Transverse colon (tissue), 3 donors: Measurements from ENCODE around the gene SMG7.

ENCODE experiments used
- POLR2A ChIP-seq: fragments of 450-650 bp; IDR thresholded peaks from one replicate; pipeline ENCODE4 v1.6.1; 2016; ENCODE audit warnings: antibody characterized with exemption, mild to moderate bottlenecking, moderate library complexity
- TF ChIP-seq, protein P1 (sequence below), 5 experiments: fragments of 200-600 bp in 3 of 5; fragments of 450-650 bp in 2 of 5; sonication (generic) in 3 of 5; IDR thresholded peaks; 1 replicate in 2 of 5; 2 replicates in 3 of 5; pipeline ENCODE4 v1.5.1; 2016 to 2017; ENCODE audit warnings: antibody characterized with exemption in 5 of 5, inconsistent platforms in 3 of 5, mild to moderate bottlenecking in 2 of 5, moderate library complexity in 1 of 5

DNA sequence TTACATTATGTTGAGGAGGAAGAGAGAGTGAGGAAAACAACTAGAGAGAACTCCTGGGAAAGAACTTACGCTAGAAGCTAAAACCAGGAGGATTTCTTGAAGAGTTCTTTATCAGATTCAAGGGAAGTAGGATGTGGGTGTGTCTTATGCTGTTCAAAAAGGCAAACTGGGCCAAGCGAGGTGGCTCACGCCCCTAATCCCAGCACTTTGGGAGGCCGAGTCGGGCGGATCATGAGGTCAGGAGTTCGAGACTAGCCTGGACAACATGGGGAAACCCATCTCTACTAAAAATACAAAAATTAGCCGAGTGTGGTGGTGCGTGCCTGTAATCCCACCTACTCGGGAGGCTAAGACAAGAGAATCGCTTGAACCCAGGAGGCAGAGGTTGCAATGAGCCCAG lies 23.1 kb downstream of the SMG7 start:
- TF ChIP-seq, protein P1, sequence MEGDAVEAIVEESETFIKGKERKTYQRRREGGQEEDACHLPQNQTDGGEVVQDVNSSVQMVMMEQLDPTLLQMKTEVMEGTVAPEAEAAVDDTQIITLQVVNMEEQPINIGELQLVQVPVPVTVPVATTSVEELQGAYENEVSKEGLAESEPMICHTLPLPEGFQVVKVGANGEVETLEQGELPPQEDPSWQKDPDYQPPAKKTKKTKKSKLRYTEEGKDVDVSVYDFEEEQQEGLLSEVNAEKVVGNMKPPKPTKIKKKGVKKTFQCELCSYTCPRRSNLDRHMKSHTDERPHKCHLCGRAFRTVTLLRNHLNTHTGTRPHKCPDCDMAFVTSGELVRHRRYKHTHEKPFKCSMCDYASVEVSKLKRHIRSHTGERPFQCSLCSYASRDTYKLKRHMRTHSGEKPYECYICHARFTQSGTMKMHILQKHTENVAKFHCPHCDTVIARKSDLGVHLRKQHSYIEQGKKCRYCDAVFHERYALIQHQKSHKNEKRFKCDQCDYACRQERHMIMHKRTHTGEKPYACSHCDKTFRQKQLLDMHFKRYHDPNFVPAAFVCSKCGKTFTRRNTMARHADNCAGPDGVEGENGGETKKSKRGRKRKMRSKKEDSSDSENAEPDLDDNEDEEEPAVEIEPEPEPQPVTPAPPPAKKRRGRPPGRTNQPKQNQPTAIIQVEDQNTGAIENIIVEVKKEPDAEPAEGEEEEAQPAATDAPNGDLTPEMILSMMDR (IDR thresholded peaks at IDR 0.05): no peak
- TF ChIP-seq POLR2A: no peak
